RWPE1 (cell line): Measurements from ENCODE around the gene SMIM33.

Source experiments
- CTCF ChIA-PET: fragments of 350-600 bp; sonication (Branson Sonifier 250); formaldehyde crosslinking; extraction: SDS; loops from one replicate; lab custom pipeline; 2021; lab: Yijun Ruan, JAX
- POLR2A ChIA-PET: fragments of 400-600 bp; formaldehyde crosslinking; extraction: SDS; loops from one replicate; lab custom pipeline; 2020; ENCODE audit warnings: antibody characterized with exemption; ENCODE audit not compliant: low non-redundant PET; lab: Yijun Ruan, JAX
- DNase-seq: peaks from one replicate; pipeline ENCODE4 v3.0.0; 2012; ENCODE audit warnings: low spot score
- H3K27ac ChIP-seq: fragments of 450-650 bp; 2 replicates; pipeline ENCODE4 v1.5.1; 2017
- TF ChIP-seq, protein P1 (sequence below): fragments of 450-650 bp; conservative IDR thresholded peaks from 2 replicates; pipeline ENCODE4 v1.5.1; 2017; ENCODE audit warnings: low read depth, mild to moderate bottlenecking

Gene SMIM33

DNA sequence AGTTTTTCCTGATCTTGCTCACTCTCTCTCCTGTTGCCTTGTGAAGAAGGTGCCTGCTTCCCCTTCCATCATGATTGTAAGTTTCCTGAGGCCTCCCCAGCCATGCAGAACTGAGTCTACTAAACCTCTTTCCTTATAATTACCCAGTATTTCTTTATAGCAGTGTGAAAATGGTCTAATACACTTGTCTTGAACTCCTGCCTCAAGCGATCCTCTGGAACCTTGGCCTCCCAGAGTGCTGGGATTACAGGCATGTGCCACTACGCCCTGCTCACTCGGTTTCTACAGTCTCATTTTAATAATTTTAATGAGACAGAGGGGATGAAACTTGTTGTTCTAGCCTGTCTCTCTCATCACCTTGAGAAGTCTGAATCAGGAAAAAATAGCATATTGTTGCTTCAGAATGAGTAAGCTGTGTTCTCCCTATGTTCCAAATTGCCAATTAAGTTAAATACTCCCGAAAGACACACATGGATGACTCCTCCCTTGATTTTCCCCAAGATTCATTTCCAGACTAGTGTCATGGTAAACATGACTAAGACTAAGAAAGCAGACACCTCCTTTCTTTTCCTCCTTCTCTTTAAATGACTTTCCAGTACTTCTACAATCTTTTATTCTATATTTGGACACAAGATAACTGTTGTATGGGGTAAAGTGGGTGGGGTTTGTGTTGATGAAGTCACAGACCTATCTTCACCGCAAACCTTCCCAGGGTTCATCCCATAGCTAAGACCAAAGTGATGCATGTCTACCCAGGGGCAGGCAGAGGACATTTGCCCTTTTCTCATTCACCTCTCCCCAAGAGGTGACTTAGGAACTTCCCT lies 23.6 kb upstream of the SMIM33 start:
- TF ChIP-seq, protein P1, sequence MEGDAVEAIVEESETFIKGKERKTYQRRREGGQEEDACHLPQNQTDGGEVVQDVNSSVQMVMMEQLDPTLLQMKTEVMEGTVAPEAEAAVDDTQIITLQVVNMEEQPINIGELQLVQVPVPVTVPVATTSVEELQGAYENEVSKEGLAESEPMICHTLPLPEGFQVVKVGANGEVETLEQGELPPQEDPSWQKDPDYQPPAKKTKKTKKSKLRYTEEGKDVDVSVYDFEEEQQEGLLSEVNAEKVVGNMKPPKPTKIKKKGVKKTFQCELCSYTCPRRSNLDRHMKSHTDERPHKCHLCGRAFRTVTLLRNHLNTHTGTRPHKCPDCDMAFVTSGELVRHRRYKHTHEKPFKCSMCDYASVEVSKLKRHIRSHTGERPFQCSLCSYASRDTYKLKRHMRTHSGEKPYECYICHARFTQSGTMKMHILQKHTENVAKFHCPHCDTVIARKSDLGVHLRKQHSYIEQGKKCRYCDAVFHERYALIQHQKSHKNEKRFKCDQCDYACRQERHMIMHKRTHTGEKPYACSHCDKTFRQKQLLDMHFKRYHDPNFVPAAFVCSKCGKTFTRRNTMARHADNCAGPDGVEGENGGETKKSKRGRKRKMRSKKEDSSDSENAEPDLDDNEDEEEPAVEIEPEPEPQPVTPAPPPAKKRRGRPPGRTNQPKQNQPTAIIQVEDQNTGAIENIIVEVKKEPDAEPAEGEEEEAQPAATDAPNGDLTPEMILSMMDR, result no peak
- DNase-seq, result no peak
- ChIA-PET CTCF (interaction anchor here (0.6 to 0.7 kb wide), 3 partner anchors 13 to 74 kb away, joined by 3 to 7 read pairs (median 3); no protein-coding TSS in a partner anchor), POLR2A (interaction anchor here (0.6 kb wide), 1 partner anchor 52 kb away, joined by 3 read pairs; no protein-coding TSS in a partner anchor)
- H3K27ac ChIP-seq, result peak overlapping the region; percentile 88

DNA sequence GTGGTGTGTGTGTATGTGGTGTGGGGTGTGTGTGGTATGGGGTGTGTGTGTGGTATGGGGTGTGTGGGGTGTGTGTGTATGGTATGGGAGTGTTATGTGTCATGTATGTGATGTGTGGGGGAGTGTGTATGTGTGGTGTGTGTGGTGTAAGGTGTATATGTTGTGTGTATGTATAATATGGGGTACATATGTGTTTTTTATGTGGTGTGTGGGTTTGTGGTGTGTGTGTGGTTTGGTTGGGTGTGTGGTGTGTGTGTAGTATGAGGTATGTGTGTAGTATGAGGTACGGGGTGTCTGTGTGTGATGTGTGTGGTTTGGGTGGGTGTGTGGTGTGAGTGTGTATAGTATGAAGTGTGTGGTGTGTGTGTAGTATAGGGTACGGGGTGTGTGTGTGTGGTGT lies 19.6 kb upstream of the SMIM33 start:
- ChIA-PET POLR2A (no interaction called here), CTCF (no interaction called here)
- TF ChIP-seq, protein P1, result no peak
- no peak for DNase-seq
- H3K27ac ChIP-seq, result no peak overlapping the region

- CTCF ChIA-PET, result no interaction called here
- no peak for DNase-seq
- POLR2A ChIA-PET, result no interaction called here
- TF ChIP-seq, protein P1, result no peak
- H3K27ac ChIP-seq, result no peak overlapping the region
Observed at GRCh38 chr5:139451878-139452660, 18.7 kb upstream of the SMIM33 start.

DNA sequence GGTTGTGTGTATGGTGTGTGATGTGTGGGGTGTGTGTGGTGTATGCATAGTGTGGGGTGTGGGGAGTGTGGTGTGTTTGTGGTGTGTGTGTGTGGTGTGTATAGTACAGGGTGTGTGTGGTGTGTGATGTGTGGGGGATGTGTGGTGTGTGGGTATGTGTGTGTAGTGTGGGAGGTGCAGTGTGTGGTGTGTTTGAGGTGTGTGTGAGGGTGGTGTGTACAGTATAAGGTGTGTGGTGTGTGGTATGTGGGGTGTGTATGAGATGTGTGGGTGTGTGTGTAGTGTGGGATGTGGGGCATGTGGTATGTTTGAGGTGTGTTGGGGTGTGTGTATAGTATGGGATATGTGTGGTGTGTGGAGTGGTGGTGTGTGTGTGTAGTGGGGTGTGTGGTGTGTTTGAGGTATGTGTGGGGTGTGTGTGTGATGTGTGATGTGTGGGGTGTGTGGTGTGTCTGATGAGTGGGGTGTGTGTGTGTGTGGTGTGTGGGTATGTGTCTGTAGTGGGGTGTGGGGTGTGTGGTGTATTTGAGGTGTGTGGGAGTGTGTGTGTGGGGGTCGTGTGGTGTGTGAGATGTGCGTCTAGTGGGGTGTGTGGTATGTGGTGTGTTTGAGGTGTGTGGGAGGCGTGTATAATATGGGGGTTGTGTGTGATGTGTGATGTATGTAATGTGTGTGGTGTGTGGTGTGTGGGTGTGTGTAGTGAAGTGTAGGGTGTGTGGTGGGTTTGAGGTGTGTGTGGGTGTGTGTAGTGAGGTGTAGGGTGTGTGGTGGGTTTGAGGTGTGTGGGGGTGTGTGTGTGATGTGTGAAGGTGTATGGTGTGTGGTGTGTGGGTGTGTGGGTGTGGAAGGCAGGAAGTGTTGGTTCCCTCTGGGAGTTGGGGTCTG lies 16.9 kb upstream of the SMIM33 start:
- POLR2A ChIA-PET, result no interaction called here
- TF ChIP-seq, protein P1, result no peak
- CTCF ChIA-PET, result no interaction called here
- no peak for DNase-seq
- peak overlapping the region; percentile 24 for H3K27ac ChIP-seq

DNA sequence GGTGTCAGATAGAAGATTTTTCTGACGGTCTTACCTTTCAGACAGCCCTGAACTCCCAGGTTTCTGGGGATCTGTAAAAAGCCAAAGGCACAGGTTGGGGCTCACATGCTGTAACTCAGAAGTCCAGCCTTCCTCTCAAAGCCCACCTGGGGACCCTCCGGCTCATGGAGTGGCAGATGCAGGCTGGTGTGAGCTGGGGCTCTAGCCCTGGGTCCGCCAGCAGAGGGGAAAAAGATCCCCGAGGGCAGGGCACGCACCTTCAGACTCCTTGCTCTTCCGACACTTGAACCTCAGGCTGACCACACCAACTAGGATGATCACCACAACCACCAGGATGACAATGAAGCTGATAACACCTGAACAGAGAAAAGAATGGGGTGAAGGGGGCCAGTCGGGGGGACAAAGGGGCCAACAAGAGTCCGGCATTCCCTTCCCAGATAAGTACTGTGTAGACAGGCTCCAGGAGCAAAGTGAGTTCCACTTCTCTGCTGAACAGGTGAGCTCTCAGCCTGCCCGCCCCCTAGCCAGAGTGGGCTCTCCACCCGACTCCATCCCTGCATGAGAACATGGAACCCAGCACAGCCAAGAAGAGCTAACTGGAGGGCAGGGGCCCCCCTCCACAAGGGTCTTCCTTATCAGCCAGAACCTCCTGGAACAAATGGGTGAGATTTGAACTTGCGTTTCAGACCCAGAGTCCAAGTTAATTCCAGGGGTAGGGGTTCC lies 16.1 kb upstream of the SMIM33 start:
- CTCF ChIA-PET, result no interaction called here
- TF ChIP-seq, protein P1, result no peak
- DNase-seq, result no peak
- peak overlapping the region; percentile 24 for H3K27ac ChIP-seq
- POLR2A ChIA-PET, result no interaction called here
